Measurements from ENCODE around the gene STARD9. TPM values are rescaled to one million over a fixed set of nuclear protein-coding genes. Genes with fewer than 3 reads are reported as not detected.

Gene STARD9
- total and polyA plus RNA-seq, 9 of the 15 experiments (the other 6 are each of a cell fraction or from before 2014, with no cell fraction given), result 0.45 to 6.0 (median 3.6) TPM

GRCh38 chr15:42628761-42629160, 53.4 kb downstream of the STARD9 start:
- in situ Hi-C loops (cut with MboI) (no loop called here), intact Hi-C loops (cut with micrococcal nuclease) (no loop called here)
- Histone ChIP-seq H3K4me3 (no peak overlapping the region), H4K20me1 (replicated peaks; ENCODE audit: control insufficient read depth, insufficient read depth, low read length) (no peaks in the 10 kb centered on the region), H3K9ac (ENCODE audit: insufficient read depth in 1 of 2, low read depth in 2 of 2, low read length in 2 of 2) (no peak overlapping the region), H3K4me1 (replicated peaks in 1 of 2; ENCODE audit: control insufficient read depth in 2 of 2, insufficient read depth in 2 of 2, low read length in 2 of 2) (no peaks in the 10 kb centered on the region; a peak in 1 of 5 replicates), H3K9me3 (replicated peaks; ENCODE audit: control insufficient read depth, insufficient read depth, low read depth, low read length) (no peaks in the 10 kb centered on the region), H3K79me2 (ENCODE audit: control insufficient read depth, insufficient read depth, low read length) (no peaks in the 10 kb centered on the region), H3K4me2 (ENCODE audit: insufficient read depth, low read length) (no peak overlapping the region), H3K36me3 (ENCODE audit: control insufficient read depth, insufficient read depth, low read length) (no peaks in the 10 kb centered on the region), H2AFZ (ENCODE audit: low read depth, low read length) (no peak overlapping the region), H3K9me1 (ENCODE audit: control insufficient read depth, insufficient read depth, low read length) (no peaks in the 10 kb centered on the region), H3K27ac (ENCODE audit: extremely low read depth, low read depth, low read length) (no peak overlapping the region), H3K27me3 (ENCODE audit: control insufficient read depth in 2 of 2, insufficient read depth in 2 of 2, low read length in 2 of 2) (no peaks in the 10 kb centered on the region)
- no peak for FAIRE-seq
- 75% methylated on average over 4 of the region's 4 CpGs for WGBS (ENCODE audit: insufficient coverage, low coverage, missing lambda C conversion rate)
- BruUV-seq (replicated peaks), result no TSS peak
- ChIA-PET POLR2A (no interaction called here), CTCF (ENCODE audit: low intra/inter-chr PET ratio) (no interaction called here)
- ATAC-seq, result no peak
- DNase-seq (ENCODE audit: extremely low read depth in 1 of 4, low spot score in 3 of 4), result no peak
- no peak for TF ChIP-seq MCM7 (IDR thresholded peaks at IDR 0.05)
- no peak for TF ChIP-seq EHMT2 (IDR thresholded peaks at IDR 0.05)
- TF ChIP-seq RCOR1 (IDR thresholded peaks at IDR 0.05; ENCODE audit: borderline replicate concordance in 1 of 2, low read depth in 2 of 2, low read length in 2 of 2), result no peak
- no peak for TF ChIP-seq KDM5B (IDR thresholded peaks at IDR 0.05; ENCODE audit: insufficient replicate concordance, low read depth, low read length)
- TF ChIP-seq ZBTB40 (IDR thresholded peaks at IDR 0.05), result no peak
- TF ChIP-seq ZBTB40 (CRISPR knock-in tag; IDR thresholded peaks at IDR 0.05), result no peak
- TF ChIP-seq ZNF551 (CRISPR knock-in tag; IDR thresholded peaks at IDR 0.05), result no peak
- TF ChIP-seq ETS2 (tag; IDR thresholded peaks at IDR 0.05; ENCODE audit: borderline replicate concordance, poor library complexity, severe bottlenecking), result no peak
- TF ChIP-seq ZHX1 (conservative IDR thresholded peaks at IDR 0.05; ENCODE audit: low read length), result no peak
- TF ChIP-seq BRD9 (IDR thresholded peaks at IDR 0.05; ENCODE audit: low read depth, partially characterized antibody), result no peak
- no peak for TF ChIP-seq GTF2E2 (tag; IDR thresholded peaks at IDR 0.05)
- no peak for TF ChIP-seq ZNF57 (CRISPR knock-in tag; IDR thresholded peaks at IDR 0.05)
